Measurements from ENCODE around the gene OR51A7.

Gene OR51A7

DNA sequence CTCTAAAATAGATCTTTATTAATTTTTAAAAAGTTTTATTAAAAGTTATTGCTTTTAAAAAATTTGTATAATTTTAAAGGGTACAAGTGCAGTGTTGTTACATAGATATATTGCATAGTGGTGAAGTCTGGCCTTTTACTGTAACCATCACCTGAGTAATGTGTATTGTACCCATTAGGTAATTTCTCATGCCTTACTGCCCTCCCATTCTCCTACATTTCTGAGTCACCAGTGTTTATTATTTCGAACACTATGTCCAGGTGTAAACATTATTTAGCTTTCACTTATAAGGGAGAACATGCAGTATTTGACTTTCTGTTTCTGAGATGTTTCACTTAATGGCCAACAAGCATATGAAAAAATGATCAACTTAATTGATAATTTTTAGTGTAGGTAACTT, 18.2 kb downstream of the OR51A7 start:
- TF ChIP-seq CEBPB (IDR thresholded peaks at IDR 0.05) (no peak), ZBTB7A (IDR thresholded peaks at IDR 0.05; ENCODE audit: low read depth) (no peak), TCF12 (IDR thresholded peaks at IDR 0.05; ENCODE audit: low read depth) (no peak), FOXM1 (IDR thresholded peaks at IDR 0.05; ENCODE audit: borderline replicate concordance, low read depth) (no peak), EGR1 (IDR thresholded peaks at IDR 0.05) (no peak), TAF1 (IDR thresholded peaks at IDR 0.05; ENCODE audit: low read depth) (no peak), YY1 (IDR thresholded peaks at IDR 0.05; ENCODE audit: low read depth) (no peak), CREB1 (IDR thresholded peaks at IDR 0.05; ENCODE audit: low read depth) (no peak), NFIC (IDR thresholded peaks at IDR 0.05) (no peak), TEAD4 (IDR thresholded peaks at IDR 0.05) (no peak), RAD21 (IDR thresholded peaks at IDR 0.05; ENCODE audit: low read depth) (no peak), EP300 (IDR thresholded peaks at IDR 0.05; ENCODE audit: borderline replicate concordance) (no peak)
- TF ChIP-seq, protein P1, sequence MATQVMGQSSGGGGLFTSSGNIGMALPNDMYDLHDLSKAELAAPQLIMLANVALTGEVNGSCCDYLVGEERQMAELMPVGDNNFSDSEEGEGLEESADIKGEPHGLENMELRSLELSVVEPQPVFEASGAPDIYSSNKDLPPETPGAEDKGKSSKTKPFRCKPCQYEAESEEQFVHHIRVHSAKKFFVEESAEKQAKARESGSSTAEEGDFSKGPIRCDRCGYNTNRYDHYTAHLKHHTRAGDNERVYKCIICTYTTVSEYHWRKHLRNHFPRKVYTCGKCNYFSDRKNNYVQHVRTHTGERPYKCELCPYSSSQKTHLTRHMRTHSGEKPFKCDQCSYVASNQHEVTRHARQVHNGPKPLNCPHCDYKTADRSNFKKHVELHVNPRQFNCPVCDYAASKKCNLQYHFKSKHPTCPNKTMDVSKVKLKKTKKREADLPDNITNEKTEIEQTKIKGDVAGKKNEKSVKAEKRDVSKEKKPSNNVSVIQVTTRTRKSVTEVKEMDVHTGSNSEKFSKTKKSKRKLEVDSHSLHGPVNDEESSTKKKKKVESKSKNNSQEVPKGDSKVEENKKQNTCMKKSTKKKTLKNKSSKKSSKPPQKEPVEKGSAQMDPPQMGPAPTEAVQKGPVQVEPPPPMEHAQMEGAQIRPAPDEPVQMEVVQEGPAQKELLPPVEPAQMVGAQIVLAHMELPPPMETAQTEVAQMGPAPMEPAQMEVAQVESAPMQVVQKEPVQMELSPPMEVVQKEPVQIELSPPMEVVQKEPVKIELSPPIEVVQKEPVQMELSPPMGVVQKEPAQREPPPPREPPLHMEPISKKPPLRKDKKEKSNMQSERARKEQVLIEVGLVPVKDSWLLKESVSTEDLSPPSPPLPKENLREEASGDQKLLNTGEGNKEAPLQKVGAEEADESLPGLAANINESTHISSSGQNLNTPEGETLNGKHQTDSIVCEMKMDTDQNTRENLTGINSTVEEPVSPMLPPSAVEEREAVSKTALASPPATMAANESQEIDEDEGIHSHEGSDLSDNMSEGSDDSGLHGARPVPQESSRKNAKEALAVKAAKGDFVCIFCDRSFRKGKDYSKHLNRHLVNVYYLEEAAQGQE (IDR thresholded peaks at IDR 0.05; ENCODE audit: low read depth): no peak
- TF ChIP-seq, protein P2, sequence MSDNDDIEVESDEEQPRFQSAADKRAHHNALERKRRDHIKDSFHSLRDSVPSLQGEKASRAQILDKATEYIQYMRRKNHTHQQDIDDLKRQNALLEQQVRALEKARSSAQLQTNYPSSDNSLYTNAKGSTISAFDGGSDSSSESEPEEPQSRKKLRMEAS (IDR thresholded peaks at IDR 0.05): no peak
- TF ChIP-seq, protein P3, sequence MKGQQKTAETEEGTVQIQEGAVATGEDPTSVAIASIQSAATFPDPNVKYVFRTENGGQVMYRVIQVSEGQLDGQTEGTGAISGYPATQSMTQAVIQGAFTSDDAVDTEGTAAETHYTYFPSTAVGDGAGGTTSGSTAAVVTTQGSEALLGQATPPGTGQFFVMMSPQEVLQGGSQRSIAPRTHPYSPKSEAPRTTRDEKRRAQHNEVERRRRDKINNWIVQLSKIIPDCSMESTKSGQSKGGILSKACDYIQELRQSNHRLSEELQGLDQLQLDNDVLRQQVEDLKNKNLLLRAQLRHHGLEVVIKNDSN (IDR thresholded peaks at IDR 0.05): no peak

DNA sequence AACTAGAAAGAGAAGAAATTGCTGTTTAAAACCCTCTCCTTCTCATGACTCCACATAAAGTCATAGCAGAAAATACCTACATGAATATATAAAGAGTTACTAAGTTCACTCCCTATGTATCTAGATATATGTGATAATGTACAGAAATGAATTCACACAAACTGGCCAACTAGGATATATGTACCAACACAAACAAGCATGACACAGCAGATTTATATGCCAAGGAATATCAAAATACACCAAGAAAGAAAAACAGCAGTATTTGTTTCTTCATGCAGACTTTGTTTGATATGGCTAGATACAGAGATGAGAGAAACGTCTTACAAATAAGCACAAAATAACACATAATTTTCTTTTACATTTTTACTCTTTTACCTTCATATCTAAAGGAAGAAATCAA, 18.7 kb downstream of the OR51A7 start:
- TF ChIP-seq FOXM1 (IDR thresholded peaks at IDR 0.05; ENCODE audit: borderline replicate concordance, low read depth) (no peak), TCF12 (IDR thresholded peaks at IDR 0.05; ENCODE audit: low read depth) (no peak), NFIC (IDR thresholded peaks at IDR 0.05) (no peak), CREB1 (IDR thresholded peaks at IDR 0.05; ENCODE audit: low read depth) (no peak)
- TF ChIP-seq, protein P3 (IDR thresholded peaks at IDR 0.05): no peak

DNA sequence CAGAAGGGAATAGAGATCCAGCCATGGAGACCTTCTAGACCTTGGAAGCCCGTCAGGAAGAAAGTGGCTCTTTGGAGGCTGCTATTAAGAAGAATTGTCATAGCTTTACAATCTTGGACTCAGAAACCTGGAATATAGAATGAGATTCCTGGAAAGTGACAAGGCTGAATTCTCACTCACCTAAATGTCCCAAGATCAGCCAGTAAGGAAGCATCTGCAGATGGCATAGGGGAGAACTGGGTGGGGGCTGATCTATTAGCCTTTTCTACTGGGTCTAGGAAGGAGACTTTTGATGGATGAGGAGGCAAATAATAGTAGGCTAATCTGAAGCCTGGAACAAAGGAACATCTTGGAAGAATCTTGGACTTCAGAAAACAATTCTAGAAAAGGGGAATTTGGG, 20.7 kb downstream of the OR51A7 start, which contains the start of gene OR51G1:
OR51G1 (minus strand) TSS at position 101 of the 400 bp plus-strand sequence; CDS start at position 101, 0 bp downstream.
- TF ChIP-seq TEAD4 (IDR thresholded peaks at IDR 0.05): no peak
- TF ChIP-seq RAD21 (IDR thresholded peaks at IDR 0.05; ENCODE audit: low read depth): no peak
- TF ChIP-seq, protein P1 (IDR thresholded peaks at IDR 0.05; ENCODE audit: low read depth): no peak
- no peak for TF ChIP-seq TCF12 (IDR thresholded peaks at IDR 0.05; ENCODE audit: low read depth)
- no peak for TF ChIP-seq YY1 (IDR thresholded peaks at IDR 0.05; ENCODE audit: low read depth)

DNA sequence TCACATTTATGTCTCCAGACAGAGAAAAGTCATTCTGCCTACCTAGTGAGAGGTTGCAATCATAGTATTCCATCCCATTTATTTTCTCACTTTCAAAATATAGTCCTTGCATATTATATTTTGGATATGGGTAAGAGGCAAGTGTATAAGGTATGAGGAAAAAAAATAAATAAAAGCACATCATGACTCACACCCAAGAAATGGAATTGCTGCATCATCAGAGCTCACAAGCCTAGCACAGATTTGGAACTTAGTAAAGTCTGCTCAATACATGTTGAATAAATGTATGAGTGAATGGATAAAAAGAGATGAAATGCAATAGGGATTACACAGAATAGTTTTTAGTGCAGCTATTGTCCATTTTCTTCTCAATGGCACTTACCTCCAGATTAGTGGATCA, 23.0 kb downstream of the OR51A7 start:
- no peak for TF ChIP-seq EGR1 (IDR thresholded peaks at IDR 0.05)
- TF ChIP-seq TCF12 (IDR thresholded peaks at IDR 0.05; ENCODE audit: low read depth): no peak
- TF ChIP-seq EP300 (IDR thresholded peaks at IDR 0.05; ENCODE audit: borderline replicate concordance): no peak
- no peak for TF ChIP-seq CREB1 (IDR thresholded peaks at IDR 0.05; ENCODE audit: low read depth)
- TF ChIP-seq TEAD4 (IDR thresholded peaks at IDR 0.05): no peak

DNA sequence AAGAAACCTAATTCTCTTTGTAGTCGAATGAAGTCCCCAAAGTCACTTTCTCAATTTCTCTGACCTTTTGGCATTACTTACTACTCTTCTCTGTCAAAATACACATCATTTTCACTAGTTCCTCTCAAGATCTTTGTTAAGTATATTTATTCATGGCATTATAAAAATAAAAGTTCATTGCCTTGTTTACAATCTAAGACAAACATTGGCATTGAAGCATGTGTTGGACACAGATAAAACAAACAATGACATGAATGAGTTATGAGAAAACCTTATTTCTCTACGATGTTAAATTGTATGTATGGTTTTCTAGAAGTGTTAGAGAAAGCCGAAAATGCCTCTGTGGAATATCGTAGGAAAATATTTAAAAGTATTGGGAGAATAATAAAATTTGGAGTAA, 29.2 kb downstream of the OR51A7 start:
- TF ChIP-seq ZBTB7A (IDR thresholded peaks at IDR 0.05; ENCODE audit: low read depth): no peak
- TF ChIP-seq, protein P2 (IDR thresholded peaks at IDR 0.05): no peak

DNA sequence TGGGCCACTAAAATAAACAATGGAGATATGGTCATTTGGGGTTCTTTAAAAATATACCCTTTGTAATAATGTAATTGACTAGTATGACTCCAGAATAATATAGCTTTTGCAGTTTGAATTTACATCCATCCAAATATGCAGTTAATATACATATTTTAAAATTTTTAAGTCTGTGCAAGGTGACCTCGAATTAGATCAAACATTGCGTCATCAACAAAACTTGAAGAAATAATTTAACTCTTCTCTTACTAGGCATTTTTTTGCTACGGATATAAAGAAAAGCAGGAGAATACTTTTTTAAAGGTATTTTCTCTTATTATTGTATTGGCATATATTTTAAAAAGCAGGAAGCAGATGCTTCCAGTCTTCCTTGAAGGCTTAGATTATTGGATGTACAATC, 33.2 kb downstream of the OR51A7 start:
- TF ChIP-seq EP300 (IDR thresholded peaks at IDR 0.05; ENCODE audit: borderline replicate concordance) (no peak), TEAD4 (IDR thresholded peaks at IDR 0.05) (no peak), NFIC (IDR thresholded peaks at IDR 0.05) (no peak), YY1 (IDR thresholded peaks at IDR 0.05; ENCODE audit: low read depth) (no peak), TAF1 (IDR thresholded peaks at IDR 0.05; ENCODE audit: low read depth) (no peak), RAD21 (IDR thresholded peaks at IDR 0.05; ENCODE audit: low read depth) (no peak), ZBTB7A (IDR thresholded peaks at IDR 0.05; ENCODE audit: low read depth) (no peak), FOXM1 (IDR thresholded peaks at IDR 0.05; ENCODE audit: borderline replicate concordance, low read depth) (no peak), CEBPB (IDR thresholded peaks at IDR 0.05) (no peak), EGR1 (IDR thresholded peaks at IDR 0.05) (no peak), TCF12 (IDR thresholded peaks at IDR 0.05; ENCODE audit: low read depth) (no peak), CREB1 (IDR thresholded peaks at IDR 0.05; ENCODE audit: low read depth) (no peak)
- TF ChIP-seq, protein P2 (IDR thresholded peaks at IDR 0.05): no peak
- TF ChIP-seq, protein P3 (IDR thresholded peaks at IDR 0.05): no peak
- TF ChIP-seq, protein P1 (IDR thresholded peaks at IDR 0.05; ENCODE audit: low read depth): no peak

All from Ishikawa (cell line).